HG03060 (cell line): ENCODE results near the gene GSK3B.

Experiments
- ATAC-seq: cut with Tn5 transposase; IDR thresholded peaks from one replicate; pipeline ENCODE4 v1.9.1; 2021; ENCODE audit warnings: low read depth, moderate number of reproducible peaks; ENCODE audit not compliant: unreplicated experiment

The GSK3B gene

DNA sequence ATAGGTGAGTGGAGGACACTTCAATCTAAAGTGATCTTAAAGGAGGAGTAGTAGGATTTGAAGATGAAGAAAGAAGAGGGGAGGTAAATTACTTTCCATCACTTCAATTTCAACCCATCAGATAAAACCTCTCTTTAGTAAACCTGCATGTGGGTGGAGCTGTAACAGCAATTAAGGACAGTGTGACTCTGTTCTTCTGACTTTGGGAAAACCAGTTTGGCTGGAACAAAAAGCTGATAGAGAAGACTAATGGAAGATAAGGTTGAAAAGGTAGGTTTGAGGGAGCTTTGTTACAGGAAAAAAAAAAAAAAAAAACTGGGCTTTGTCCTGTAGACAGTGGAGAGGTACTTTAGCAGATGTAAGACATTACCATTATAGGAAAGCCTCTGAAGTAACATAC is 4.5 kb upstream of the GSK3B start:
- ATAC-seq: no peak

DNA sequence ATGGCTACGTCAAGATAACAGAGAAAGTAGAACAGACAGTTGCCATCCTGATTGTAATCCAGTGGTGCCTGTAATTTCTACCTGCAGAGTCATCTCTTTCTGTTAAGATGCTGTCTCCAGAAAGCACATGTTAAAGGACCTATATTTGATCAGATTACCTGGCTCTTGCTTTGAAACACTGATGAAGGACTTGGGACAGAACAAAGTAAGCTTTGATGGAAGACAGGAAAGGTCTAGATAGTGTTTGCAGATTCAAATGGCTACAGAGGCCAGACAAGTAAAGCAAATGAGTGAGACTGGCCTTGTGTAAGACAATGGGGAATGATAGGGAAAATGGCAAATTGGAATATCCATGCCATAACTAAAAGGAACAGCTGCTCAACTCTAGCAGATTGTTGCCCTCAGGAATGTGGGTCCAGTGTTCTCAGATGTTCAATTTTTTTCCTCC is 1.8 kb upstream of the GSK3B start:
- no peak for ATAC-seq

DNA sequence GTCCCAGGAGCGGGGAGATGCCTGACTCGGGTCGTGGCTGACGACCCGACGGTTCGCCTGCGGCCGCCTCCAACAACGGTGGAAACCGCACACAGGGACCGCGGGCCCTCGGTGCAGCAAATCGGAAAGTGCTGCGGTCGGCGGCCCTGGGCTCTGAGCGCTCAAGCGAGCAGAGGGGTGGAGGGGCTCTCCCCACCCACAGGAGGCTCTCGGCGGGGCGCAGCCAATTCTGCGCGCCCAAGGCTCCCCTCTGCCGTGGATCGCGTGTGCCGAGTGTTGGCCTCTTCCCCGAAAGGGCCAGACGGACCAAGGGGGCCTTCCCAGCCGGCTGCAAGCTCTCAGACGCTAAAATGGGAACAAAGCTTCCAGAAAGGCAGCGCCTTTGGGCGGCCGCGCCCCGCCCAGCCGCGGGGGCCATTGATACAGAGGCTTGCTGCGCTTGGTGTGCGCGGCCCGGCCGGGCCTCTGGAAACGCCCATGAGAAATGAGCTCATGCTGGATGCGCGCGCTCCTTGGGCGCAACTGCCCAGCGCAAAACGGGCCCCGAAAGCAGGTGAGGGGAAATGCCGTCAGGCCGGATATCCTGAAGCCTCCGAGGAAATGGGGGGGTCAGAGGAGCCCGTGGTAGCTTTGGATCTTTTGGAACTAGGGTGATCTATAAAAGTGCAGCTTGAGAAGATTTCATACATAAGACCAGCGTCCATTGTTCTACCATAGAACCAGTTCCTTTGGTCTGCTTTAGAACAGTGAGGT is 1.2 kb upstream of the GSK3B start:
- ATAC-seq: peak; percentile 26

DNA sequence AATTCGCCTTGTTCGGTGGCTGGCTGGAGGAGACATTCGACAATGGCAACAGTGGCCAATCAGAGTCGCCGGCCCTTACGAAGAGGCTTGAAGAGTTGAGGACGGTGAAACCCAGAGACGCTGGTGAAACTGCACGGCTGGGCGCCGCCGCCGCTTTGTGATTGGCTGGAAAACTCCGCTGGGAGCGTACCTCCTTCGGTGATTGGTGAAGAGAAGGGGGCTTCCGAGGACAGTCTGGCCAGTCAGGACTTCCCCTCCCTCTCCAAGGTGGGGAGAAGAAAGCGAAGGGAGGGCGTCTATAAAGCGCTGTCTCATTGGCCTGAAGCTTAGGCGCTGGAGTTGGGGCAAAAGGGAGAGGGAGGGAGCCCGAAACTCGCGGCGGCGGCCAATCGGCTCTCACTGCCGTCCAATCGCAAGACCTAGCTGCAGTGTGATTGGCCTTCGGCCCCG is 554 bp upstream of the GSK3B start:
- peak; percentile 56 for ATAC-seq

DNA sequence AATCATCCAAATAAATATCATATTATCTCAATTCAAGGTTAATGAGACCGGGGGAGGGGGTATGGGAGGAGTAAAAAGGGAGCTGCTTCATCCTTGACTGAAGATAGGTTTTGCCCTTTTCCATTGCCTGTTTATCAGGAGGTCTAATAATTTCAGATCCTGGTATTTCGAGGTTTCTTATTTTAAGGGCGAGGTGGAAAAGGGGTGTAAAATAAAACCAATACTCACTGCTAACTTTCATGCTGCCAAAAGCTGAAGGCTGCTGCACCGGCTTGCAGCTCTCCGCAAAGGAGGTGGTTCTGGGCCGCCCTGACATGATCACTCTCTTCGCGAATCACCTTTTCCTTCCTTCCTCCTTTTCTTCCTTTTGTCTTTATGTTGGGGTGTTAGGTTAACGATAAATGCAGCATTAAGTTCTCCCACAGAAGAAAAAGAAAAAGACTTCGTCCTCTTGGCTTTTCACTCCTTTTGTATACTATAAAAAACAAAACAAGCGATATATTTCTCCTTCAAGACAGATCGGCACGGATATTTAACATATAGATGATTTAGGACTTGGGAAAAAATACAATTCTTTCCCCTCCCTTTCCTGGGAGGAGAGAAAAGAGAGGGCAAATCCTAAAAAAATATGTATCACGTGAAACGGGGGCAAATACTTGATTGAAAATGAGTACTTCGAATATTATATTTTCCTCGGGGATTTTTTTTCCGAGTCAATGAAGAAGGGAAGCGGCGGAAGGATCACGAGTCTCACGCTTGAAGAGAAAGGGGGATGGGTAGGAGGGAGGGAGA is 932 bp downstream of the GSK3B start:
- ATAC-seq: no peak

DNA sequence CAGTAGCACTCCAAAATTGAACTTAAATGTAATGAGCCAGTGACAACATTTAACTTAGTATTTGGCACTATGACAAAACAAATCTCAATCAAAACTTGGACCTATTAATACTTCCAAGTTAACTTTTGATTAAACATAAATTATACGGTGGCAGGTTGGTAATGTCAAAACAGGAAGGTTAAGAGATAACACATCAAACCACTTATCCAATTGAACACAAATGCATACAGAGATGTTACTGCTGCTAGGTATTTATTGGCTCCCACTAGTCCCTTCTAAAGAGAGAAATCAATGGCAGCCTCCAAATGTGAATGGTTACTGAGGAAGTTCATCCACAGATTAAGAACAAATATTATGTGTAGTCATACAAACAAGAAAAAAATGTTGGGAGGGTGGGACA is 1.8 kb downstream of the GSK3B start:
- no peak for ATAC-seq

DNA sequence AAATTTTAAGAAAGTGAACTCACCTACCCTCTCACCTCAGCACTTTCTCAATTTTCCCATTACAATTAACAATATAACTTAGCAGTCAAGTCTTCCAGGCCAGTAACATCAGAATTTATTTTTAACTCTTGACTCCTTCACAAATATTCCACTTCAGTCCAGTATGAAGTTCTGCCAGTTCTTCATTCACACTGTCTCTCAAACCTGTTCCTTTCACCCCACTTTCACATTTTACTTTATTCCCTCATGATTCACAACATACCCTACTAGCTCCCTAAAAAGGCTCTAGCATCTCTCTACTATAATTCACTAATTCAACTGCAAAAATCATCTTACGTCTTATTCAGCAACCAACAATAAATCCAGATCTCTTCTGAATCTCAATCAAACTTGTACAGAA is 3.8 kb downstream of the GSK3B start:
- ATAC-seq: no peak

DNA sequence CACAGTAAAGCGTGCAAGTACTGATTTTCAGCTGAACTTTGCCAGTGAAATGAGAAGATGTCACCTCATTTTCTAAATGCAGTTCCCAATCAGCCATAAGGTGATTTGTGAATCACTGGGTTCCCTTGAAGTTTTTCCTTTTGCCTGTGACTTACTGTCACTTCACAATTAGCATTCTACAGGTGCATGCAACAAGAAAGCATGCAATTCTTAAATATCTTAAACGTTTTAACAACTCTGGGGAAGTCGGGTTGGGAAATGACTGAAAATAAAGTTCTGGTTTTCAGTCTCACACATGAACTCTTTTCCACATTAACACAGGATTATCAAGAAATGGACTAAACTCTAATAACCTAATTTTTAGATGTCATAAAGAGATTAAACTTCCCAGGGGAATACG is 5.2 kb downstream of the GSK3B start:
- no peak for ATAC-seq

DNA sequence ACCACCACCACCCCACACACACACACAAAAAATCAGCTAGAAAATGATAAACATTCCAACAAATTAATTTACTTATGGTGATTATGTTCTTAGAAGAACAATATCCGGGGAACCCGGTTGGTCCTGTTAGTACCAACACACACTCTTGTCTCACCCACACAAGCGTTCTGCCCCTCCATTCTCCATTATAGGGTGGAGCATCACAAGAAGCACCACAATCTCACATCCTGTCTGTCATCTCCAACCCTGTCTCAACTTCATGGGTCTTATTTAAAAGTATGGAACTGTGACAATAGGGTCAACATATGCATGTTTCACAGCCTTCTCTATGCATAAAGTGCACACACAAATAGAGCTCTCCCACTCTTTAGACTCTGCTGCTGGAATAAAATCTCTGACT is 5.6 kb downstream of the GSK3B start:
- no peak for ATAC-seq

DNA sequence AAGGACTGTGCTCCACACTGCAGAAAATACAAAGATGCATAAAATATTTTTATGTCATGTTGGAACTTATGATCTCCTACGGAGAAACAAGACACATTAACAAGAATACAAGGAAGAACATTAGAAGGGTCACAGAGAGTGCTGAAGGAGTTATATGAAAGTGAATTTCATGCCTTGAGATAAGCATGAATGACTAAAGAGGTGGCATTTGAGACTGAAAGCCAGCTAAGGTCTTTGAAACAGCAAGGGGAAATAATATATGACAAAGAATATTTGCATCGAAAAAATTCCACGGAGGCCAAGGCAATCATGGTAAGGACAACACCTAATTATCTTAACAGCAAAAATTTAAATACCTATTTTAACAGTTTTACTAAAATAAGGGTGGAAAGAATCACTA is 12.5 kb downstream of the GSK3B start:
- ATAC-seq: no peak

DNA sequence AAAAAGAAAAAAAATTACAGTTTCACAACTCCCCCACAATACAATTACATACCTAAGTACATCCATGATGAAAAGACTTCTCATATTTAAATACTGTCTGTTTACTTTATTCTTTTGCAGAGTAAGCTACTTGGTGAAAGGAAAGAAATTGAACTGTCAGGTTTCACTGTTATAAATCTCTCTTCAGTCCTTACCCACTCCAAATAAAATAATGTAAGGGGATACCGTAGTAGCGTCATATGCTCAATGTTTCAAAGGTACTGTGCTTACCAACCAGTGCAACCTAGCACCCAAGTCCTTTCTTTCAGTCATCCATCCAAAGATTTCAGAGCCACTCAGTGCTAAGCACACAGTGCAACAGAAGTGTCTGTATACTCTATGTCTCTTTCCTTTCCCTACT is 13.4 kb downstream of the GSK3B start:
- no peak for ATAC-seq

DNA sequence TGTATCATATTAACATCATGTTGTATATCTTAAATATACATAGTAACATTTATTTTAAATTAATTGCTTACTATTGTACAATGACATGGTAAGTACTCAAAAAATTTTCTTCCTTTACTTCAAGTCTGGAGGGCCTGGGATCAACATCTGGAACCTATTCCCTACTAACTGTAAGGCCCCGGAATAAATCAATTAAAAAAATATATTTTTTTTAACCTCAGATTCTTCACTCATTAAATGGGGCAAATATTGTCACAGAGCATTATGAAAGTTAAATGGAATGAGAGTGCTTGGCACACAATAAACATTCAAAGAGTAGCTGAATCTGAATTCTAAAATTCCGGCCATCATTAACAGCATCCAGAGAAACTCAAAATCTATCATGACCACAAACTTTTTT is 16.5 kb downstream of the GSK3B start:
- no peak for ATAC-seq

DNA sequence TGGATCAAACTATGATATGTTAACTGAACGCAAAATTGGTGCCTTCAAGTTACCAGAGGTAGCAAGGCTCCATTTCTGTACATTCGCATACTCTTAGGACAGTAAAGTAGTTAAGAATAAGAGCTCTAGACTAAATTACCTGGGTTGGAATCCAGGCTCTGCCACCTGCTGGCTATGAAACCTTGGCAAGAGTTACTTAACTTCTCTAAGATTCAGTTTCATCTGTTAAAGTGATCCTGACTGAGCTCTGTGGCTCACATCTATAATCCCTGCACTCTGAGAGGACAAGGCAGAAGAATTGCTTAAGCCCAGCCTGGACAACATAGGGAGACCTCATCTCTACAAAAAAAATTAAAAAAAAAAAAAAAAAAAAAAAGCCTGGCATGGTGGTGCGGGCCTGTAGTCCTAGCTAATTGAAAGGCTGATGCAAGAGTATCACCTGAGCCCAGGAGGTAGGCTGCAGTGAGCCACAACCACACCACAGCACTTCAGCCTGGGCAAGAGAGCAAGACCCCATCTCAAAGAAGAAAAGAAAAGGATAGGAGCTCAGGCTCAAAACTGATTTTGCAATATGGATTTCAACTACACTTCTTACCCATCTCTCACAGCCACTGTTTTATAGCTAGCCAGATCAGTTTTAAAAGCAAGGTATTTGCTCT is 21.3 kb downstream of the GSK3B start:
- no peak for ATAC-seq

DNA sequence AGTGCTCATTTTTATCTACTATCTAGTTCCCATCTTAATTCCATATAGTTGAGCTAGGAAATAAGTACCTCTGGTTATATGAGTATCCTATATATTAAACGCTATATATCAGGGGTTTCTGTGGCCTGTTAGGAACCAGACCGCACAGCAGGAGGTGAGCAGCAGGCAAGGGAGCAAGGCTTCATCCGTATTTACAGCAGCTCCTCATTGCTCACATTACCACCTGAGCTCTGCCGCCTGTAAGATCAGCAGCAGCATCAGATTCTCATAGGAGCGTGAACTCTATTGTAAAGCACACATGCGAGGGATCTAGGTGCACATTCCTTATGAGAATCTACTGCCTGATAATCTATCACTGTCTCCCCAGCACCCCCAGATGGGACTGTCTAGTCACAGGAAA is 23.0 kb downstream of the GSK3B start:
- ATAC-seq: no peak

DNA sequence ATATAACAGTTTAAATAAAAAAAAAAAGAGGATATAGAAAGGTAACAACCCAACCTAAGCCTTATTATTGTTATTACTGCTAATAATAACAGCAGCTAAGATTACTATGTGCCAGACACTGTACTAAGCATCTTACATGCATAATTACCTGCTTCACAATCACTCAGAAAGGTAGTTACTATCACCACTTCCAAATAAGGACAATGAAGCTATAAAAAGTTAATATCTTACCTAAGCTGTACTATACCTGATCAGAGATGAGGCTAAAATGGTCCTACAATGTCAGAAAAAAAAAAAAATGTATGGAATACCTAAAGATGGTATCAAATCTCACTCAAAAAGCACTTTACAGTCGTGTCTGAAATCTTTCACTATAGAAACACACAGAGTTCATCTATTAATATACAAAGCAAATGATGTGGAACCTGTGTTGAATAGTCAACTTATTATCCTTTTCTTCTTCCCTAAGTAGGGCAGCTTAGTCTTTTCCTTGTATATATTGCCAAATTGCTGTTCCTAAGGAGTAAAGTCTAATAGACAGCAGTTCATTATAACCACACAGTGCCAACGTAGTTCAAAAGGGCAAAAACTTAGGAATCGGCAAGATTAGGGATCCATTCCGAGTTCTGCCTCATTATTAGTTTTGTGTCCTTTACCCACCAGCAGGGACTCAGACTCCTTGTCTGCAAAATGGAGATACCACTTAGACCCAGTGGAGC is 23.8 kb downstream of the GSK3B start:
- no peak for ATAC-seq

DNA sequence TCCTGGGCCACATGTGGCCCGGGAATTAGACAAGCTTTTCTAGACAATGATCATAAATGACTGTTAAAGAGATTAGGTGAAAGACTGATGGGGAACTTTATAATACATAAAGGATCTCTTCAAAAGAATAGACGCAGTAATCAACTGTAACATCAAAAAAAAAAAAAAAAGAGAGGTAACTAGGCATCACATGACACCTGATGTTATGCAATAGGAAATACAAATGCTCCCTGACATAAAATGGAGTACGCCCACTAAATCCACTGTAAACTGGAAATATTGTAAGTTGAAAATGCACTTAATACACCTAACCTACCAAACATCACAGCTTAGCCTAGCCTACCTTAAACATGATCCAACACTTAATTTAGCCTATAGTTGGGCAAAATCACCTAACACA is 27.2 kb downstream of the GSK3B start:
- no peak for ATAC-seq

DNA sequence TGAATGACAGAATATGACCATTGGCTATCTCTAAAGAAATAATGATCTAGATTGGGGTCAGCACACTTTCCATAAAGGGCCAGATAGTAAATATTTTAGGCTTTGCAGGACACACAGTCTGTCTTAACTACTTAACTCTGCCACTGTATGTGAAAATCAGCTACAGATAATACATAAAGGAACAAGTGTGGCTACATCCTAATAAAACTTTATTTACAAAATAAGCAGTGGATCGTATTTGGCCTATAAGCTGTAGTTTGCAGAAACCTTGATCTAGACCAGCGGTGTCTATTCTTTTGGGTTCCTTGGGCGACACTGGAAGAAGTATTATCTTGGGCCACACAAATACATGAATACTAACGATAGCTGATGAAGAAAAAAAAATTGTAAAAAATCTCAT is 27.6 kb downstream of the GSK3B start:
- no peak for ATAC-seq

DNA sequence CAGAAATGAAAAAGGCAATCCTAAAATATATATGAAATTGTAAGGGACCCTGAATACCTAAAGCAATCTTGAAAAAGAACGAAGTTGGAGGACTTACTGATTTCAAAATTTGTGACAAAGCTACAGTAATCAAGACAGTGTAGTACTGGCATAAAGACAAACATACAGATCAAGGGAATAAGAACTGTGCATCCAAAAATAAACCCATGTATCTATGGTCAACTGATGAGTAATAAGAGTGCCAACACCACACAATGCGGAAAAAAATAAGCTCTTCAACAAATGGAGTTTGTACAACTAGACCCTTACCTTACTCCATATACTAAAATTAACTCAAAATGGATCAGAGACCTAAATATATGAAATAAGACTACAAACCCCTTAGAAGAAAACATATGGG is 29.6 kb downstream of the GSK3B start:
- no peak for ATAC-seq

DNA sequence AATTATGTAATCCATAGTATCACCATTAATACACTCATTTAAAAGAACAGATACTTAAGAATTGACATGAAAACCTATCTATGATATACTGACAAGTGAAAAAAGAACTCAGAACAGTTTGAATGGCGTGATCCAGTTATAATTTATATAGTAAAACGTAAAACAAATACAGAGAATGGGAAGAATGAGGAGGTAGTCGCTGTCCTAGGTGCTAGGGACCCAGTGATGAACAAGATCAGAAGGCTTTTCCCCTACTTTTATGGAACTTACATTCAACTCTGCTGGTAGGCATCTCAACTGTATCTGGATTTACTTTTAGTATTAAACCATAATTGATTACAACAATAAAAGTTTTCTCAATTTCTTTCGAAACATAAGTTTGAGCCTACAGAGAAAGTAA is 31.8 kb downstream of the GSK3B start:
- ATAC-seq: no peak

DNA sequence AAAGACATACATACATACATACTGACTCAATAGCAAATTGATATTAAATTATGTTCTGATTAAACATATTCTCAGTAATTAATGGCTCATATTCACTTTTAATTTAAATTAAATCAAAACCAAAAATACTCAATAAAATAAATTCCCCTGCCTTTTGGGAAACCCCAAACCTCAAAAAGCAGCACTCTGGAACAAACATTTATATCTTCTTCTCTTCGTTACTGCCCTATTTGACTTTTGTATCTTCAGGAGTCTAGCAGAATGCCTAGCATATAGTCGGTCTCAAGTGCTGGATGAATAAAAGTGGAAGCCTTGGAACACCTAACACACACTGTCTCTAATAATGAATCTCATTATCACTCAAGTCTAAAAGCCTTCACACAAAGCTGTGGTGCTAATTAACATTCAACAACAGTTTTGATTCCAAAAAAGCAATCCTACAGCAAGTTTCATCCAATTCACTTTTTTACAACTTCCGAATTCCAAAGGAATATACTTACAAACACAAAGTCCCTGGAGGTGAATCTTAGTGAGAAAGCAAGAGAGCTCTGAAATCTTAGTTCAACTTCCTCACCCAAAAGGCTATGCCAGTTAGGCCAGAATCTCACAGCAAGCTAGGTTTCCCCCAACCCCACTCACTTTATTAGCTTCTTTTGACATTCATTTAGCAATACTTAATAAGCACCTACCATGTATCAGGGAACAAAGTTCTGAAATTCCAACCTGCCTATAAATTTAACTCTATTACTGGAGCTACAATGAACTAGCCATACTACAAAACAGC is 35.0 kb downstream of the GSK3B start:
- ATAC-seq: no peak
